Subcutaneous abdominal adipose tissue (tissue), 5 donors: ENCODE results near the gene GSTO1.

Source experiments
- H3K27ac ChIP-seq: one replicate; pipeline ENCODE4 v1.7.0; 2013; ENCODE audit warnings: low read depth, mild to moderate bottlenecking, inconsistent platforms, low read length, moderate library complexity
- H3K27me3 ChIP-seq, 5 donors: one replicate each; pipeline ENCODE4 v1.7.0; 2013; ENCODE audit warnings: low read length in 5 of 5, inconsistent platforms in 1 of 5; ENCODE audit not compliant: control insufficient read depth in 5 of 5, insufficient read depth in 4 of 5
- H3K36me3 ChIP-seq, 5 donors: one replicate each; pipeline ENCODE4 v1.7.0; 2013; ENCODE audit warnings: low read length in 5 of 5; ENCODE audit not compliant: control insufficient read depth in 5 of 5, insufficient read depth in 5 of 5
- H3K4me1 ChIP-seq, 5 donors: one replicate each; pipeline ENCODE4 v1.7.0; 2013; ENCODE audit warnings: low read length in 5 of 5, mild to moderate bottlenecking in 3 of 5, moderate library complexity in 1 of 5; ENCODE audit not compliant: control insufficient read depth in 5 of 5, insufficient read depth in 5 of 5
- H3K4me3 ChIP-seq, 5 donors: one replicate each; pipeline ENCODE4 v1.7.0; 2013; ENCODE audit warnings: low read length in 5 of 5, low read depth in 1 of 5
- H3K9ac ChIP-seq, 5 donors: one replicate each; pipeline ENCODE4 v1.7.0; 2013; ENCODE audit warnings: low read length in 5 of 5, mild to moderate bottlenecking in 4 of 5, moderate library complexity in 3 of 5
- H3K9me3 ChIP-seq, 5 donors: one replicate each; pipeline ENCODE4 v1.7.0; 2013; ENCODE audit warnings: low read length in 5 of 5; ENCODE audit not compliant: control insufficient read depth in 5 of 5
- donor health status: healthy.
- donor health status: healthy.
- donor health status: healthy.
- donor health status: healthy.
- donor health status: healthy.

Gene GSTO1

DNA sequence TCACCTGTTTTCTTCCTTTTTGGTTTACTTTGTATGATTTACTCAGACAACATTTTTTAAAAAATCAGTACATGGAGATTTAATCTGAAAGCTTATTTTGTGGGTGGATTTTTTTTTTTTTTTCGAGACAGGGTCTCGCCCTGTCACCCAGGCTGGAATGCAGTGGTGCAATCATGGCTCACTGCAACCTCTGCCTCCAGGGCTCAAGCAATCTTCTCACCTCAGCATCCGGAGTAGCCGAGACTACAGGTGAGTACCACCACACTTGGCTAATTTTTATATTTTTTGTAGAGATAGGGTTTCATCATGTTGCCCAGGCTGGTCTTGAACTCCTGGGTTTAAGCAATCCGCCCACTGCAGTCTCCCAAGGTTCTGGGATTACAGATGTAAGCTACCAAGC, 2.5 kb downstream of the GSTO1 start:
- Histone ChIP-seq H3K9me3 (no peaks in the 10 kb centered on the region), H3K36me3 (peaks cover 18 to 39% (median 33%) of the 10 kb centered on the region in 5 donors), H3K4me3 (no peak overlapping the region), H3K4me1 (peaks cover 0 to 40% (median 36%) of the 10 kb centered on the region in 5 donors), H3K9ac (no peak overlapping the region), H3K27ac (peak overlapping the region; percentile 93), H3K27me3 (no peaks in the 10 kb centered on the region)

DNA sequence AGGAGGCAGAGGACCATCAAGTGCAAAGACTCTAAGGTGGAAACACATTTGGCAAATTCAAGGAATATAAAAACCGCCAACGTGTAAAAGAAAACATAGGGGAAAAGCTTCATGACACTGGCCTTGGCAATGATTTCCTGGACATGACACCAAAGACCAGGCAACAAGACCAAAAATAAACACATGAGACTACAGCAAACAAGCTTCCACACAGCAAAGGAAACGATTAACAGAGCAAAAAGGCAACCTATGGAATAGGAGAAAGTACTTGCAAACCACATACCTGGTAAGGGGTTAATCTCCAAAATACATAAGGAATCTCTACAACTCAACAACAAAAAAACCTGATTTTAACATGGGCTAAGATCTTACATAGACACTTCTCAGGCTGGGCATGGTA, 3.5 kb downstream of the GSTO1 start:
- Histone ChIP-seq H3K27me3 (no peaks in the 10 kb centered on the region), H3K9me3 (no peaks in the 10 kb centered on the region), H3K27ac (no peak overlapping the region), H3K36me3 (peaks cover 23 to 46% (median 41%) of the 10 kb centered on the region in 5 donors), H3K9ac (no peak overlapping the region), H3K4me3 (no peak overlapping the region), H3K4me1 (peaks cover 0 to 40% (median 36%) of the 10 kb centered on the region in 5 donors)

DNA sequence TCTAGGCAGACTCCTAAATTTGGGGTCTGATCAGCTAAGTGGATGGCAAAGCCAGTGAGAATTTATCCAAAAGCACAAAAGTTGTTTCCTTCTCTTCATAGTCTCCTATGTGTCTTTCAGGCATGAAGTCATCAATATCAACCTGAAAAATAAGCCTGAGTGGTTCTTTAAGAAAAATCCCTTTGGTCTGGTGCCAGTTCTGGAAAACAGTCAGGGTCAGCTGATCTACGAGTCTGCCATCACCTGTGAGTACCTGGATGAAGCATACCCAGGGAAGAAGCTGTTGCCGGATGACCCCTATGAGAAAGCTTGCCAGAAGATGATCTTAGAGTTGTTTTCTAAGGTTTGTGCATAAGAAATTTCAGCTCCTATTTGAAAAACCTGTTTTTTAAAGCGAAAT, 4.8 kb downstream of the GSTO1 start:
- Histone ChIP-seq H3K27ac (no peak overlapping the region), H3K9me3 (no peaks in the 10 kb centered on the region), H3K27me3 (no peaks in the 10 kb centered on the region), H3K9ac (peak overlapping the region in 1 of 5 donors; percentile 56), H3K36me3 (peaks cover 25 to 48% (median 45%) of the 10 kb centered on the region in 5 donors), H3K4me3 (no peak overlapping the region), H3K4me1 (peaks cover 0 to 33% (median 30%) of the 10 kb centered on the region in 5 donors)

DNA sequence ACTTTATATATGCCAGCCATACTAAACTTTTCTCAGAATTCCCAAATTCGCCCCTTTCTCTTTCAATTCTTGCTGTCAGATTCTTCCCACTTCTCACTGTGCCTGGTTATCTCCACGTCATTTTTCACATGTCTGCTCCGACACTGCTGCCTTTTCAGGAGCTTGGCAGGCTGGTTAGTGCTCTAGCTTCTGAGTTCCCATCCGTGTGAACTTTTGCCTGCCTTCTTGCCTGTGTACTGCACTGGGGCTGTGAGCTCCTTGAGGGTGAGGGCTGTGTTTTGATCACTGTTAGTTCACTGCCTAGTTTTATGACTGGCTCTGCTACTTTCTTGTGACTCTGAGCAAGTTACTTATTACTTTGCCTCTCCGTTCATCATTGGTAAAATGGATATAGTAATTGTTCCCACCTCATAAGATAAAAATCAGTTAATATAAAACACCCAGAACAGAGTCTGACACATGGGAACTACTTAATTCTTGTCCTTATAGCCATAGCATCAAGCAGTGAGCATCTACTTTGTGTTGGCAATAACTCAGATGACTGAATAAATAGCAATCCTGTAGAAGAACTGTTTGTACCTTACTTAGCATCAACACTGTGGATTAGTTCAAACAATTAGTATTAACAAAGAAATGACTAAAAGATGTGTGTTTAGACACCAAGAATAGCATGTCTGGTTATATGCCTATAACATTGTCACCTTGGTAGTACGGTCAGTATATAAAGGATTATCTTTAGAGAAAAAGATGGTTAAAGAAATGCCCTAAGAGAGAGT, 5.5 kb downstream of the GSTO1 start:
- Histone ChIP-seq H3K9me3 (no peaks in the 10 kb centered on the region), H3K27ac (no peak overlapping the region), H3K36me3 (peaks cover 30 to 53% (median 47%) of the 10 kb centered on the region in 5 donors), H3K27me3 (no peaks in the 10 kb centered on the region), H3K4me3 (no peak overlapping the region), H3K4me1 (peaks cover 0 to 30% (median 26%) of the 10 kb centered on the region in 5 donors), H3K9ac (peak overlapping the region in 2 of 5 donors; percentile 1 to 56)

DNA sequence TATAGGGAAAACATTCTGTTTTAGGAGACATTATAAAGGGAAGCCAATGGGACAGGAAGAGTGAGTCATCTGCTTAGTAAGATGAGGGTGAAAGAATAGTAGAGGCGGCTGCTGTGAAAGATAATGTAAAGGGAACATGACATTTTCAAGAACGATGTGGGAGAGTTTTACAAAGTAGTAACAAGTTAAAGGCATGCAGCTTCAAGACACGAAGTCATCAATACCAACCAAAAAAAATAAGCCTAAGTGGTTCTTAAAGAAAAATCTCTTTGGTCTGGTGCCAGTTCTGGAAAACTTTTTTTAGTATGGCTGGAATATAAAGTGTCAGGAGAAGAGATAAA, 6.1 kb downstream of the GSTO1 start:
- peaks cover 0 to 27% (median 21%) of the 10 kb centered on the region in 5 donors for H3K4me1 ChIP-seq
- H3K4me3 ChIP-seq, result no peak overlapping the region
- H3K9me3 ChIP-seq, result no peaks in the 10 kb centered on the region
- H3K36me3 ChIP-seq, result peaks cover 36 to 59% (median 50%) of the 10 kb centered on the region in 5 donors
- peak overlapping the region in 1 of 5 donors; percentile 1 for H3K9ac ChIP-seq
- H3K27me3 ChIP-seq, result no peaks in the 10 kb centered on the region
- peak overlapping the region; percentile 22 for H3K27ac ChIP-seq

DNA sequence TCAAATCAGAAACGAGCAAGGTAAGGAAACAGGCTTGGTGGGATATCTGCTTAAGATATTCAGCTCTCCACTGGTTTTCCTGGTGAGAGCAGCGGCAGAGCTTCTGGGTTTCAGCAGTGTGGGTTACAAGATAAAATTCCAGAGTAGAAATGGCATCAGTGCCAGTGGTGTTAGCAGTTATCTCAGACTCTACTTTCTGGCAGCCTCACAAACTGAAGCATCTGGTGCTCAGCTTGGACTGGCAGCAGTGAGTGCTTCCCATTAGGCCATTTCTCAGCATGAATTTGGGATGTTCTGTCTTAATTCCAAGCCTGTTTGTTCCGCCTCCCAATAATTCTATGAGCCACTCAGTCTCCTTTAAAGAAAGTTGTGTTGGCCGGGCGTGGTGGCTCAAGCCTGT, 7.4 kb downstream of the GSTO1 start:
- H3K4me1 ChIP-seq, result peaks cover 0 to 13% (median 11%) of the 10 kb centered on the region in 5 donors
- H3K27ac ChIP-seq, result no peak overlapping the region
- H3K9ac ChIP-seq, result no peak overlapping the region
- no peak overlapping the region for H3K4me3 ChIP-seq
- H3K27me3 ChIP-seq, result no peaks in the 10 kb centered on the region
- H3K36me3 ChIP-seq, result peaks cover 41 to 71% (median 57%) of the 10 kb centered on the region in 5 donors
- H3K9me3 ChIP-seq, result no peaks in the 10 kb centered on the region

DNA sequence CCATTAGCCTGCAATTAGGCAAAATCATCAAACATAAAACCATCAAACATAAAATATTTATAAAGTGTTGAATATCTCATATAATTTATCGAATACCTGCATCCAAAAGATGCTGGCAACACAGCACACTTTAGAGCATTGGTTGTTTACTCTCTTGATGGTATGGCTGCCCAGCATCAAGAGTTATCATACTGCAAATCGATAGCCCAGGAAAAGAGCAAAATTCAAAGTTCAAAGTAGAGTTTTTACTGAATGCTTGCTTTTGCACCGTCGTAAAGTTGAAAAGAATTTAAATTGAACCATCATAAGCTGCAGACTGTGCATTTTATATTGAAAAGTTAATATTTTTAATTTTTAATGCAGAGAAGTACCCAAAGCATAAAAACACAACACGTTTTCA, 10.1 kb downstream of the GSTO1 start:
- peaks cover 0 to 25% (median 23%) of the 10 kb centered on the region in 5 donors for H3K4me1 ChIP-seq

DNA sequence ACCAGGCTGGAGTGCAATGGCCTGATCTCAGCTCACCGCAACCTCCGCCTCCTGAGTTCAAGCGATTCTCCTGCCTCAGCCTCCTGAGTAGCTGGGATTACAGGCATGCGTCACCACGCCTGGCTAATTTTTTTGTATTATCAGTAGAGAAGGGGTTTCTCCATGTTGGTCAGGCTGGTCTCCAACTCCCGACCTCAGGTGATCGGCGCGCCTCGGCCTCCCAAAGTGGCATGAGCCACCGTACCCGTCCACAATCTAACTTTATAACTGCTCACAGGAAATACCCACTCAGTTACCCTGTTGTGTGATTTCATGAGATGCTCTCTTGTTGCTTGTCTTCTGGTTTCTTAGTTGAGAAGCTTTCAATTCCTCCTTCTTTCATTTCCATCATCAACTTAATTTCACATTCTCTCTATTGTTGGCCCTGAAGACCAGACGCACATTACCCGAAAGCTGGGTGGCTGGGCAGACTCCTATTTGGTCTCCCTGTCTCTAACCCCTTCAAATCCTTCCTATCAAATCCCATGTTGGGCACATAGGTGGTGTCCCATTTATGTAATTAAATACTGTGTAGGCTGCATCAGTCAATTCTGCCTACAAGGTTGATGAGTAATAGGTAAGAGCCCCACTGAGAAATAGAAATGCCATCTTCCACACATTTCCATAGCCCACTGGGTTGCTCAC, 13.2 kb downstream of the GSTO1 start:
- Histone ChIP-seq H3K9ac (peak overlapping the region in 4 of 5 donors; percentile 59 to 94 (median 86)), H3K4me3 (peak overlapping the region; percentile 87 to 95 (median 90)), H3K4me1 (peaks cover 0 to 16% (median 14%) of the 10 kb centered on the region in 5 donors), H3K36me3 (peaks cover 19 to 32% (median 24%) of the 10 kb centered on the region in 5 donors), H3K27me3 (no peaks in the 10 kb centered on the region), H3K27ac (peak overlapping the region; percentile 88), H3K9me3 (no peaks in the 10 kb centered on the region)

More for the DNA sequence above, 10.1 kb downstream of the GSTO1 start:
- no peak overlapping the region for H3K9ac ChIP-seq
- no peak overlapping the region for H3K27ac ChIP-seq
- no peaks in the 10 kb centered on the region for H3K9me3 ChIP-seq
- H3K27me3 ChIP-seq, result no peaks in the 10 kb centered on the region
- H3K4me3 ChIP-seq, result no peak overlapping the region
- peaks cover 36 to 61% (median 45%) of the 10 kb centered on the region in 5 donors for H3K36me3 ChIP-seq

DNA sequence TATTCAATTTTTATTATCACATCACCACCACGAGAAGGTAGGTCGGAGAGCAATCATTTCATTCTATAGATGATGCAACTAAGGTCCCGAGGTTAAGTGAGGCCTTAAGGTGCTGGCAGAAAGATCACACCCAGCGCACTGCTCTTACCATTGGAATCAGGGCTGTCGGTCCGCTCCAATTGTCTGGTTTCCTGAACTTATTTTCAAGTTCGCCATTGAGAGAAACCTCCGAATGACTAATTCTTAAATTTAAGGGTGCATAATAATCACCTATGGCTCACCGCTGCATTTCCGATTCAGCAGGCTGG, 13.7 kb downstream of the GSTO1 start:
- H3K9ac ChIP-seq, result peak overlapping the region; percentile 59 to 94 (median 87)
- H3K27ac ChIP-seq, result peak overlapping the region; percentile 88
- peaks cover 16 to 31% (median 19%) of the 10 kb centered on the region in 5 donors for H3K36me3 ChIP-seq
- H3K4me3 ChIP-seq, result peak overlapping the region; percentile 87 to 95 (median 90)
- peaks cover 0 to 16% (median 14%) of the 10 kb centered on the region in 5 donors for H3K4me1 ChIP-seq
- no peaks in the 10 kb centered on the region for H3K27me3 ChIP-seq
- H3K9me3 ChIP-seq, result no peaks in the 10 kb centered on the region
